ENCODE data around the gene VAV1. TPM values are rescaled to one million over a fixed set of nuclear protein-coding genes. Genes with fewer than 3 reads are reported as not detected.
"Not testable (repeated sequence)": the region's sequence is repeated elsewhere in the genome, so short reads cannot be mapped to it uniquely, and the experiment has no call there.

VAV1 gene
- total RNA-seq, 3 donors from 2014 or later, result 6.6 to 10.2 (median 8.5) TPM

- intact Hi-C loops (cut with DNase I; ENCODE audit: low total_unique reads), result no loop called here
- H3K36me3 ChIP-seq, result no peaks in the 10 kb centered on the region
- TF ChIP-seq POLR2AphosphoS5 (IDR thresholded peaks at IDR 0.05) (no peak), CTCF (IDR thresholded peaks at IDR 0.05) (no peak), POLR2A (IDR thresholded peaks at IDR 0.05) (no peak)
- H3K27ac ChIP-seq, result no peak overlapping the region
- no peaks in the 10 kb centered on the region for H3K27me3 ChIP-seq
- no peak for DNase-seq (ENCODE audit: low spot score in 2 of 2)
- no peaks in the 10 kb centered on the region for H3K4me1 ChIP-seq
- no peaks in the 10 kb centered on the region for H3K9me3 ChIP-seq
- H3K4me3 ChIP-seq, result no peak overlapping the region
These were observed 56.5 kb downstream of the VAV1 start for GRCh38 chr19:6828698-6829633.

DNA sequence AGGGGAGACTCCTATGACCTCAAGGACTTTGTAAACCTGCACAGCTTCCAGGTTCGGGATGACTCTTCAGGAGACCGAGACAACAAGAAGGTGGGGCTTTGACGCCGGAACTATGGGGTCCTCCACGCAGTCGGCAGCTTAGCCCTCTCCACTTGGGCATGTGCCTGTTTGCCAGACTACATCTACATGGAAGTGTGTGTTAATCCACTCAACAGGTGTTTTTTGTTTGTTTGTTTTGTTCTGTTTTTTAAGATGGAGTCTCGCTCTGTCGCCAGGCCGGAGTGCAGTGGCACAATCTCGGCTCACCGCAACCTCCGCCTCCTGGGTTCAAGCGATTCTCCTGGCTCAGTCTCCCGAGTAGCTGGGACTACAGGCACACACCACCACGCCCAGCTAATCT is 57.3 kb downstream of the VAV1 start:
- not testable (repeated sequence) for H3K4me3 ChIP-seq; H3K9me3 ChIP-seq; H3K27ac ChIP-seq; H3K27me3 ChIP-seq; DNase-seq (ENCODE audit: low spot score in 2 of 2); H3K4me1 ChIP-seq; H3K36me3 ChIP-seq
- intact Hi-C loops (cut with DNase I; ENCODE audit: low total_unique reads), result loop anchor here (5.0 kb wide), 1 partner anchor 988 kb away; no protein-coding TSS in a partner anchor

DNA sequence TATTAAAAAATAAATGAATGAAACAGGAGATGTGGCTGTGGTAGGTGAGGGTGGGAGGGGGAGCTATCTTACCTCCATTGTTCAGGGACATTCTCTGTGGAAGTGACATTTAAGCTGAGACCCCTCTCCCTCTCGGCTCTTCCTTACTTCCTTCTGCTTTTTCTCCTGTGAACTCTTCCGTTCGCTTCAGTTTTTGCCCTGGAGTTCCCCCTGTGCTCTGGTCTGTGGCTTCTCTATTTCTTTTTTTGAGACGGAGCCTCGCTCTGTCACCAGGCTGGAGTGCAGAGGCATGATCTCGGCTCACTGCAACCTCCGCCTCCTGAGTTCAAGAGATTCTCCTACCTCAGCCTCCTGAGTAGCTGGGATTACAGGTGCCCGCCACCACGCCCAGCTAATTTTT is 58.6 kb downstream of the VAV1 start:
- not testable (repeated sequence) for H3K9me3 ChIP-seq; H3K27me3 ChIP-seq; H3K27ac ChIP-seq; DNase-seq (ENCODE audit: low spot score in 2 of 2); H3K4me1 ChIP-seq; H3K36me3 ChIP-seq; H3K4me3 ChIP-seq
- intact Hi-C loops (cut with DNase I; ENCODE audit: low total_unique reads), result loop anchor here (5.0 kb wide), 1 partner anchor 989 kb away; no protein-coding TSS in a partner anchor

DNA sequence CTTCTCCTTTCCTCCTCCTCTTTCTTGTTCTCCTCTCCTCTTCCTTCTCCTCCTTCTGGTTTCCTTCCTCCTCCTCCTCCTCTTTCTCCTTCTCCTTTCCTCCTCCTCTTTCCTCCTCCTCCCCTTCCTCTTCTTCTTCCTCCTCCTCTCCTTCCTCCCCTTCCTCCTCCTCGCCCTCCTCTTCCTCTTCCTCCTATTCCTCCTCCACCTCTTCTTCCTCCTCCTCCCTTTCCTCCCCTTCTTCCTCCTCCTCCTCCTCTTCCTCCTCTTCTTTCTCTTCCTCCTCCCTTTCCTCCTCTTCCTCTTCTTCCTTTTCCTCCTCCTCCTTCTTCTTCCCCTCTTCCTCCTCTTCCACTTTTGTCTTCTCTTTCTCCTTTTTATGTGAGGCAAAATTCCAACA is 59.9 kb downstream of the VAV1 start:
- Histone ChIP-seq H3K27ac (no peak overlapping the region), H3K27me3 (no peaks in the 10 kb centered on the region), H3K4me1 (no peaks in the 10 kb centered on the region), H3K9me3 (no peaks in the 10 kb centered on the region), H3K36me3 (no peaks in the 10 kb centered on the region), H3K4me3 (no peak overlapping the region)
- DNase-seq (ENCODE audit: low spot score in 2 of 2), result no peak
- intact Hi-C loops (cut with DNase I; ENCODE audit: low total_unique reads), result loop anchor here (5.0 kb wide), 1 partner anchor 990 kb away; no protein-coding TSS in a partner anchor
- TF ChIP-seq CTCF (IDR thresholded peaks at IDR 0.05) (no peak), POLR2A (IDR thresholded peaks at IDR 0.05) (no peak)

DNA sequence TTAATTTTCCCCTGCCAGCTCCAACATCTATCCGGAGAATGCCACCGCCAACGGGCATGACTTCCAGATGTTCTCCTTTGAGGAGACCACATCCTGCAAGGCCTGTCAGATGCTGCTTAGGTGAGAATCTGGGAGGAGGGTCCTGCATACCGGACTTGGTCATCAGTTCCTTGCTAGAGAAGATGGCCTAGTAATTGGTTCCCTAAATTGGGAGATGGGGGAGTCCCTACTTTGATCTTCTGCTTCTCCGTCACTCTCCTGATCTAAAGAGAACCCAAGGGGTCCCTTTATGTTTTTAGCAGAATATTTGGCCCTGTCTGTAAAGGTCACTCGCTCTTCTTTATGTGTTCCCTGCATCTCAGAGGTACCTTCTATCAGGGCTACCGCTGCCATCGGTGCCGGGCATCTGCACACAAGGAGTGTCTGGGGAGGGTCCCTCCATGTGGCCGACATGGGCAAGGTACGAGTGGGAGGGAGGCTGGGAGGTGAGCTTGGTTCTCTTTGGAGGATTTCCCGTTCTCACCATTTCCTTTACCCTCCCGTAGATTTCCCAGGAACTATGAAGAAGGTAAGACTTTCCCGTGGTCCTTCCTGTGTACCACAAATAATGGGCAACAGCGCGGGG is 60.8 kb downstream of the VAV1 start:
- Histone ChIP-seq H3K9me3 (no peaks in the 10 kb centered on the region), H3K27me3 (no peaks in the 10 kb centered on the region), H3K27ac (no peak overlapping the region), H3K4me3 (no peak overlapping the region), H3K4me1 (no peaks in the 10 kb centered on the region), H3K36me3 (no peaks in the 10 kb centered on the region)
- no peak for DNase-seq (ENCODE audit: low spot score in 2 of 2)
- intact Hi-C loops (cut with DNase I; ENCODE audit: low total_unique reads), result loop anchor here (5.0 kb wide), 1 partner anchor 991 kb away; no protein-coding TSS in a partner anchor
- TF ChIP-seq POLR2A (IDR thresholded peaks at IDR 0.05) (no peak), CTCF (IDR thresholded peaks at IDR 0.05) (no peak), POLR2AphosphoS5 (IDR thresholded peaks at IDR 0.05) (no peak)

GRCh38 chr19:6834433-6834832 is 61.9 kb downstream of the VAV1 start:
- Histone ChIP-seq H3K4me1 (no peaks in the 10 kb centered on the region), H3K9me3 (no peaks in the 10 kb centered on the region), H3K27ac (no peak overlapping the region), H3K36me3 (no peaks in the 10 kb centered on the region), H3K27me3 (no peaks in the 10 kb centered on the region), H3K4me3 (no peak overlapping the region)
- TF ChIP-seq CTCF (IDR thresholded peaks at IDR 0.05) (no peak), POLR2AphosphoS5 (IDR thresholded peaks at IDR 0.05) (no peak), POLR2A (IDR thresholded peaks at IDR 0.05) (no peak)
- intact Hi-C loops (cut with DNase I; ENCODE audit: low total_unique reads), result loop anchor here (5.0 kb wide), 1 partner anchor 992 kb away; no protein-coding TSS in a partner anchor
- no peak for DNase-seq (ENCODE audit: low spot score in 2 of 2)
